MM.1S (cell line): ENCODE measurements around the gene RGS17.

Experiments
- EZH2 ChIP-seq: fragments of 300-600 bp; sonication (generic); optimal IDR thresholded peaks from 2 replicates; pipeline ENCODE3; 2017; ENCODE audit warnings: low read depth, mild to moderate bottlenecking, antibody characterized with exemption, low read length, mixed read lengths
- TF ChIP-seq, protein P1 (sequence below): fragments of 300-600 bp; sonication (generic); IDR thresholded peaks from 2 replicates; pipeline ENCODE4 v1.5.1; 2016; ENCODE audit warnings: antibody characterized with exemption, low read length, mixed read lengths

DNA sequence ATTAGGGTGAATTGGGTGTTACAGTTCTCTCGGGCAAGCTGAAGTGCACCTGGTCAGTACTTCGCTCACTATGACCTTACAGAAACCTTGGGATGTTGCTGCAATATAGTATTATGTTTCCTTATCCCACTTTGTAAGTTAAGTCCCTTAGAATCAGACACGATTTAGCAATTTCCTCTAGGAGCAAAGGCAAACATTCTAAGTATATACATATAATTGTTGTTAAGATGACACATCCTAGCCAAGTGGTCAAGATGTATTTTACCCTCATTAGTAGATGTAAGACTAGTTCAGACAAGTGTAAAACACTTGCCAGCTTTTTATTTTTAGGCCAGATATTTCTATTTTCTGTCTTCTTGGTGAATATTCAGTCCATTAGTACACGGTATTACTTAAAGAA, 31.1 kb upstream of the RGS17 start:
- TF ChIP-seq, protein P1, sequence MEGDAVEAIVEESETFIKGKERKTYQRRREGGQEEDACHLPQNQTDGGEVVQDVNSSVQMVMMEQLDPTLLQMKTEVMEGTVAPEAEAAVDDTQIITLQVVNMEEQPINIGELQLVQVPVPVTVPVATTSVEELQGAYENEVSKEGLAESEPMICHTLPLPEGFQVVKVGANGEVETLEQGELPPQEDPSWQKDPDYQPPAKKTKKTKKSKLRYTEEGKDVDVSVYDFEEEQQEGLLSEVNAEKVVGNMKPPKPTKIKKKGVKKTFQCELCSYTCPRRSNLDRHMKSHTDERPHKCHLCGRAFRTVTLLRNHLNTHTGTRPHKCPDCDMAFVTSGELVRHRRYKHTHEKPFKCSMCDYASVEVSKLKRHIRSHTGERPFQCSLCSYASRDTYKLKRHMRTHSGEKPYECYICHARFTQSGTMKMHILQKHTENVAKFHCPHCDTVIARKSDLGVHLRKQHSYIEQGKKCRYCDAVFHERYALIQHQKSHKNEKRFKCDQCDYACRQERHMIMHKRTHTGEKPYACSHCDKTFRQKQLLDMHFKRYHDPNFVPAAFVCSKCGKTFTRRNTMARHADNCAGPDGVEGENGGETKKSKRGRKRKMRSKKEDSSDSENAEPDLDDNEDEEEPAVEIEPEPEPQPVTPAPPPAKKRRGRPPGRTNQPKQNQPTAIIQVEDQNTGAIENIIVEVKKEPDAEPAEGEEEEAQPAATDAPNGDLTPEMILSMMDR = no peak
- no peak for TF ChIP-seq EZH2
